Astrocyte (in vitro differentiated cells and primary cell): ENCODE results near the gene VCPKMT. TPM values are rescaled to one million over a fixed set of nuclear protein-coding genes. Genes with fewer than 3 reads are reported as not detected.

ENCODE experiments used
- DNase-seq: peaks from one replicate; pipeline ENCODE4 v3.0.0-alpha.2; 2010; ENCODE audit warnings: low read depth
- FAIRE-seq: peaks from 2 replicates; lab custom pipeline; 2011; peaks lifted over from hg19 to GRCh38; lab: Jason Lieb, UNC
- H2AFZ ChIP-seq: 2 replicates; pipeline ENCODE4 v1.6.0; 2012; ENCODE audit warnings: low read depth, low read length, inconsistent platforms
- H3K27ac ChIP-seq: 2 replicates; pipeline ENCODE4 v1.5.1; 2011; ENCODE audit warnings: low read depth, low read length, inconsistent platforms
- H3K27me3 ChIP-seq: 2 replicates; pipeline ENCODE4 v1.6.0; 2011; ENCODE audit warnings: low read length, inconsistent platforms; ENCODE audit not compliant: insufficient read depth
- H3K36me3 ChIP-seq: 2 replicates; pipeline ENCODE4 v1.5.1; 2011; ENCODE audit warnings: low read length, inconsistent platforms; ENCODE audit not compliant: insufficient read depth
- H3K4me1 ChIP-seq: 2 replicates; pipeline ENCODE4 v1.5.1; 2011; ENCODE audit warnings: low read length, inconsistent platforms; ENCODE audit not compliant: insufficient read depth
- H3K4me2 ChIP-seq: 2 replicates; pipeline ENCODE4 v1.6.0; 2012; ENCODE audit warnings: low read length, inconsistent platforms
- H3K4me3 ChIP-seq: 2 replicates; pipeline ENCODE4 v1.5.1; 2011; ENCODE audit warnings: low read depth, mild to moderate bottlenecking, low read length, inconsistent platforms; ENCODE audit not compliant: insufficient read depth
- H3K79me2 ChIP-seq: 2 replicates; pipeline ENCODE4 v1.6.0; 2012; ENCODE audit warnings: mild to moderate bottlenecking, low read length, inconsistent platforms; ENCODE audit not compliant: insufficient read depth
- H3K9ac ChIP-seq: 2 replicates; pipeline ENCODE4 v1.6.0; 2012; ENCODE audit warnings: mild to moderate bottlenecking, low read length, inconsistent platforms
- H3K9me3 ChIP-seq: 2 replicates; pipeline ENCODE4 v1.5.1; 2012; ENCODE audit warnings: low read depth, mild to moderate bottlenecking, low read length, inconsistent platforms; ENCODE audit not compliant: insufficient read depth
- H4K20me1 ChIP-seq: 2 replicates; pipeline ENCODE4 v1.6.0; 2012; ENCODE audit warnings: low read length, inconsistent platforms; ENCODE audit not compliant: insufficient read depth
- H3K27ac Mint-ChIP-seq: one replicate; pipeline ENCODE4 v1.8.0; 2021; ENCODE audit warnings: mild to moderate bottlenecking, mixed read lengths; ENCODE audit not compliant: unreplicated experiment
- H3K27me3 Mint-ChIP-seq: one replicate; pipeline ENCODE4 v1.8.0; 2021; ENCODE audit warnings: low read depth, mixed read lengths; ENCODE audit not compliant: unreplicated experiment
- H3K36me3 Mint-ChIP-seq: one replicate; pipeline ENCODE4 v1.8.0; 2021; ENCODE audit warnings: low read depth, mixed read lengths; ENCODE audit not compliant: unreplicated experiment
- H3K4me1 Mint-ChIP-seq: one replicate; pipeline ENCODE4 v1.8.0; 2021; ENCODE audit warnings: low read depth, mixed read lengths; ENCODE audit not compliant: unreplicated experiment
- H3K4me3 Mint-ChIP-seq: one replicate; pipeline ENCODE4 v1.8.0; 2021; ENCODE audit warnings: mild to moderate bottlenecking, moderate library complexity, mixed read lengths; ENCODE audit not compliant: unreplicated experiment
- H3K9me3 Mint-ChIP-seq: one replicate; pipeline ENCODE4 v1.8.0; 2021; ENCODE audit warnings: mild to moderate bottlenecking, mixed read lengths; ENCODE audit not compliant: unreplicated experiment
- EZH2 ChIP-seq: IDR thresholded peaks from 2 replicates; pipeline ENCODE4 v1.6.1; 2012; ENCODE audit warnings: mild to moderate bottlenecking, low read length, inconsistent platforms; ENCODE audit not compliant: insufficient read depth
- total RNA-seq: library from RNA; stranded (reverse); gene quantifications from 2 replicates; pipeline ENCODE4 v1.2.1, GENCODE V29; 2021
- TF ChIP-seq, protein P1 (sequence below): IDR thresholded peaks from 2 replicates; pipeline ENCODE4 v1.5.1; 2011; ENCODE audit warnings: low read depth, mild to moderate bottlenecking, inconsistent platforms, low read length, moderate library complexity; ENCODE audit not compliant: insufficient read depth

VCPKMT gene
- total RNA-seq, 1 donor from 2014 or later = 8.0 TPM

GRCh38 chr14:50122291-50122690 lies 5.9 kb upstream of the VCPKMT start:
- no peak for TF ChIP-seq EZH2
- TF ChIP-seq, protein P1, sequence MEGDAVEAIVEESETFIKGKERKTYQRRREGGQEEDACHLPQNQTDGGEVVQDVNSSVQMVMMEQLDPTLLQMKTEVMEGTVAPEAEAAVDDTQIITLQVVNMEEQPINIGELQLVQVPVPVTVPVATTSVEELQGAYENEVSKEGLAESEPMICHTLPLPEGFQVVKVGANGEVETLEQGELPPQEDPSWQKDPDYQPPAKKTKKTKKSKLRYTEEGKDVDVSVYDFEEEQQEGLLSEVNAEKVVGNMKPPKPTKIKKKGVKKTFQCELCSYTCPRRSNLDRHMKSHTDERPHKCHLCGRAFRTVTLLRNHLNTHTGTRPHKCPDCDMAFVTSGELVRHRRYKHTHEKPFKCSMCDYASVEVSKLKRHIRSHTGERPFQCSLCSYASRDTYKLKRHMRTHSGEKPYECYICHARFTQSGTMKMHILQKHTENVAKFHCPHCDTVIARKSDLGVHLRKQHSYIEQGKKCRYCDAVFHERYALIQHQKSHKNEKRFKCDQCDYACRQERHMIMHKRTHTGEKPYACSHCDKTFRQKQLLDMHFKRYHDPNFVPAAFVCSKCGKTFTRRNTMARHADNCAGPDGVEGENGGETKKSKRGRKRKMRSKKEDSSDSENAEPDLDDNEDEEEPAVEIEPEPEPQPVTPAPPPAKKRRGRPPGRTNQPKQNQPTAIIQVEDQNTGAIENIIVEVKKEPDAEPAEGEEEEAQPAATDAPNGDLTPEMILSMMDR = no peak

DNA sequence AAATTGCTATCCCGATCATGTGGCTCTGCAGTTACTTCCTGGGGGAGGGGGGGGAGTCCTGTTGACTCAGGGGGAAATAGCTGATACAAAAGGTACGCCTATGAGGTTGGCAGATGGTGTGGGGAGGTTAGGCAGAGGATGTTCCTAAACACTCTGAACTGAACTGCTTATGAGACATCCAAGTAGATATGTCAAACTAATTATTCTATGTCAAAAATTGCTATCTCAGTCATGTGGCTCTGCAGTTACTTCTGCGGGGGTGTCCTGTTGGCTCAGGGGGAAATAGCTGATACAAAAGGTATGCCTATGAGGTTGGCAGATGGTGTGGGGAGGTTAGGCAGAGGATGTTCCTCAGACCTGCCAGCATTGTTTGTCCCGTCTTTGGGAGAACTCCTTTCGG lies 5.1 kb upstream of the VCPKMT start:
- no peak for FAIRE-seq
- H3K4me1 ChIP-seq = peaks cover 4% of the 10 kb centered on the region
- no peak overlapping the region for H3K27ac Mint-ChIP-seq

More at GRCh38 chr14:50122291-50122690, 5.9 kb upstream of the VCPKMT start:
- no peaks in the 10 kb centered on the region for H3K4me1 Mint-ChIP-seq
- FAIRE-seq (no peak), DNase-seq (no peak)
- H3K9me3 Mint-ChIP-seq = no peaks in the 10 kb centered on the region
- no peak overlapping the region for H3K4me3 ChIP-seq
- no peaks in the 10 kb centered on the region for H3K27me3 ChIP-seq
- H3K4me1 ChIP-seq = no peaks in the 10 kb centered on the region
- peaks cover 11% of the 10 kb centered on the region for H3K36me3 Mint-ChIP-seq
- no peak overlapping the region for H3K27ac Mint-ChIP-seq
- H3K27me3 Mint-ChIP-seq = no peaks in the 10 kb centered on the region
- H3K36me3 ChIP-seq = peaks cover 17% of the 10 kb centered on the region
- H2AFZ ChIP-seq = no peak overlapping the region
- H3K27ac ChIP-seq = no peak overlapping the region
- H3K9ac ChIP-seq = no peak overlapping the region
- H3K4me2 ChIP-seq = no peak overlapping the region
- H4K20me1 ChIP-seq = no peaks in the 10 kb centered on the region
- no peaks in the 10 kb centered on the region for H3K79me2 ChIP-seq
- H3K9me3 ChIP-seq = no peaks in the 10 kb centered on the region
- no peak overlapping the region for H3K4me3 Mint-ChIP-seq

GRCh38 chr14:50117456-50117855 lies 1.1 kb upstream of the VCPKMT start:
- Mint-ChIP-seq H3K27ac (no peak overlapping the region), H3K4me3 (no peak overlapping the region), H3K9me3 (no peaks in the 10 kb centered on the region), H3K4me1 (peaks cover 2% of the 10 kb centered on the region), H3K27me3 (no peaks in the 10 kb centered on the region), H3K36me3 (peaks cover 7% of the 10 kb centered on the region)
- H3K4me3 ChIP-seq = no peak overlapping the region
- H2AFZ ChIP-seq = no peak overlapping the region
- H3K4me2 ChIP-seq = no peak overlapping the region
- peaks cover 4% of the 10 kb centered on the region for H4K20me1 ChIP-seq
- H3K36me3 ChIP-seq = peaks cover 29% of the 10 kb centered on the region
- no peak overlapping the region for H3K9ac ChIP-seq
- H3K9me3 ChIP-seq = no peaks in the 10 kb centered on the region
- FAIRE-seq (no peak), DNase-seq (no peak)
- peaks cover 10% of the 10 kb centered on the region for H3K4me1 ChIP-seq
- peaks cover 33% of the 10 kb centered on the region for H3K79me2 ChIP-seq
- no peak overlapping the region for H3K27ac ChIP-seq
- H3K27me3 ChIP-seq = no peaks in the 10 kb centered on the region
- TF ChIP-seq EZH2 = no peak
- TF ChIP-seq, protein P1 = no peak

More for the DNA sequence above, 5.1 kb upstream of the VCPKMT start:
- Mint-ChIP-seq H3K36me3 (peaks cover 11% of the 10 kb centered on the region), H3K9me3 (no peaks in the 10 kb centered on the region), H3K4me3 (no peak overlapping the region), H3K4me1 (no peaks in the 10 kb centered on the region), H3K27me3 (no peaks in the 10 kb centered on the region)
- Histone ChIP-seq H3K79me2 (no peaks in the 10 kb centered on the region), H3K27ac (no peak overlapping the region), H3K9ac (no peak overlapping the region), H3K9me3 (no peaks in the 10 kb centered on the region), H3K4me2 (no peak overlapping the region), H3K27me3 (no peaks in the 10 kb centered on the region), H4K20me1 (no peaks in the 10 kb centered on the region), H3K36me3 (peaks cover 17% of the 10 kb centered on the region), H3K4me3 (no peak overlapping the region), H2AFZ (no peak overlapping the region)
- TF ChIP-seq, protein P1 = no peak
- TF ChIP-seq EZH2 = no peak
- no peak for DNase-seq
